Brain microvascular endothelial cell (primary cell): Measurements from ENCODE around the gene MGMT.

Experiments
- DNase-seq: peaks from one replicate; pipeline ENCODE4 v3.0.0-alpha.2; 2020
- H3K27ac ChIP-seq: fragments of 250-450 bp; sonication (Bioruptor Pico); 2 replicates; pipeline ENCODE4 v1.5.1; 2020; ENCODE audit warnings: mild to moderate bottlenecking, moderate library complexity
- H3K27me3 ChIP-seq: fragments of 250-450 bp; sonication (Bioruptor Pico); replicated peaks from 2 replicates; pipeline ENCODE4 v1.5.1; 2020; ENCODE audit warnings: mild to moderate bottlenecking
- H3K36me3 ChIP-seq: fragments of 250-450 bp; sonication (Bioruptor Pico); replicated peaks from 2 replicates; pipeline ENCODE4 v1.5.1; 2020; ENCODE audit warnings: mild to moderate bottlenecking
- H3K4me3 ChIP-seq: 2 replicates; pipeline ENCODE4 v1.5.1; 2011; ENCODE audit warnings: low read depth, mild to moderate bottlenecking, control low read depth, low read length, moderate library complexity
- CTCF ChIP-seq: IDR thresholded peaks from 2 replicates; pipeline ENCODE4 v1.5.1; 2011; ENCODE audit warnings: low read depth, mild to moderate bottlenecking, moderate library complexity, low read length, control low read depth, inconsistent platforms; ENCODE audit errors: missing control alignments
- in situ Hi-C: cut with HindIII; loops from 2 replicates; pipeline ENCODE4 v1.10.0; 2017; ENCODE audit warnings: low sequenced_read_pairs, low pct_ligation_motif_present

MGMT gene

GRCh38 chr10:129624526-129624925, 157.5 kb downstream of the MGMT start:
- Histone ChIP-seq H3K27me3 (no peaks in the 10 kb centered on the region), H3K27ac (no peak overlapping the region), H3K36me3 (no peaks in the 10 kb centered on the region), H3K4me3 (no peak overlapping the region)
- TF ChIP-seq CTCF = no peak
- no peak for DNase-seq
- in situ Hi-C loops = no loop called here

GRCh38 chr10:129626309-129626708, 159.3 kb downstream of the MGMT start:
- H3K4me3 ChIP-seq = no peak overlapping the region
- in situ Hi-C loops = no loop called here
- no peak for TF ChIP-seq CTCF

GRCh38 chr10:129626796-129627435, 159.9 kb downstream of the MGMT start:
- TF ChIP-seq CTCF = no peak
- no peak for DNase-seq
- Histone ChIP-seq H3K4me3 (no peak overlapping the region), H3K27me3 (no peaks in the 10 kb centered on the region), H3K27ac (no peak overlapping the region), H3K36me3 (no peaks in the 10 kb centered on the region)
- in situ Hi-C loops = no loop called here

More at GRCh38 chr10:129626309-129626708, 159.3 kb downstream of the MGMT start:
- DNase-seq = no peak
- no peak overlapping the region for H3K27ac ChIP-seq
- no peaks in the 10 kb centered on the region for H3K27me3 ChIP-seq
- no peaks in the 10 kb centered on the region for H3K36me3 ChIP-seq

GRCh38 chr10:129627442-129627841, 160.4 kb downstream of the MGMT start:
- Histone ChIP-seq H3K27me3 (no peaks in the 10 kb centered on the region), H3K27ac (no peak overlapping the region), H3K4me3 (no peak overlapping the region), H3K36me3 (no peaks in the 10 kb centered on the region)
- no peak for TF ChIP-seq CTCF
- DNase-seq = no peak
- in situ Hi-C loops = no loop called here

GRCh38 chr10:129628823-129629222, 161.8 kb downstream of the MGMT start:
- TF ChIP-seq CTCF = no peak
- Histone ChIP-seq H3K36me3 (no peaks in the 10 kb centered on the region), H3K4me3 (no peak overlapping the region), H3K27ac (no peak overlapping the region), H3K27me3 (no peaks in the 10 kb centered on the region)
- DNase-seq = no peak
- in situ Hi-C loops = no loop called here

GRCh38 chr10:129629911-129630310, 162.9 kb downstream of the MGMT start:
- in situ Hi-C loops = no loop called here
- no peak for DNase-seq
- H3K4me3 ChIP-seq = no peak overlapping the region
- no peaks in the 10 kb centered on the region for H3K27me3 ChIP-seq
- TF ChIP-seq CTCF = no peak
- H3K36me3 ChIP-seq = no peaks in the 10 kb centered on the region
- no peak overlapping the region for H3K27ac ChIP-seq
